SK-N-SH (cell line): Measurements from ENCODE around the gene TRMT1. TPM values are rescaled to one million over a fixed set of nuclear protein-coding genes. Genes with fewer than 3 reads are reported as not detected.

ENCODE experiments used
- CTCF ChIA-PET: fragments of 300-600, 350-600 bp; formaldehyde crosslinking; extraction: SDS; loops from one replicate; lab custom pipeline; 2021; lab: Yijun Ruan, JAX
- POLR2A ChIA-PET: fragments of 350-600 bp; sonication (Branson Sonifier 250); formaldehyde crosslinking; extraction: SDS; loops from one replicate; lab custom pipeline; 2020; ENCODE audit warnings: antibody characterized with exemption, inconsistent platforms; lab: Yijun Ruan, JAX
- DNase-seq: peaks from one replicate; pipeline ENCODE4 v3.0.0; 2012
- H2AFZ ChIP-seq: fragments of 200-600 bp; sonication (generic); 2 replicates; pipeline ENCODE4 v1.8.1; 2016; ENCODE audit warnings: antibody characterized with exemption, mild to moderate bottlenecking, low read depth
- H3F3A ChIP-seq: fragments of 200-600 bp; sonication (generic); replicated peaks from 2 replicates; pipeline ENCODE3; 2016; ENCODE audit warnings: antibody characterized with exemption, mild to moderate bottlenecking; ENCODE audit not compliant: insufficient read depth
- H3K27ac ChIP-seq, 2 experiments: fragments of 200-500 bp in 1 of 2; fragments of 200-600 bp in 1 of 2; sonication (Bioruptor generic) in 1 of 2; sonication (generic), shearing (Covaris generic) in 1 of 2; 2 replicates each; pipeline versions ENCODE4 v1.5.1 to v1.6.1; 2014 to 2016; ENCODE audit warnings: low read depth in 2 of 2, inconsistent platforms in 1 of 2, low read length in 1 of 2, mild to moderate bottlenecking in 1 of 2, mixed read lengths in 1 of 2
- H3K27me3 ChIP-seq: fragments of 200-600 bp; sonication (generic), shearing (Covaris generic); 2 replicates; pipeline ENCODE4 v1.6.1; 2016; ENCODE audit warnings: mixed run types; ENCODE audit not compliant: insufficient read depth
- H3K36me3 ChIP-seq, 2 experiments: fragments of 200-500 bp in 1 of 2; fragments of 200-600 bp in 1 of 2; sonication (Bioruptor generic) in 1 of 2; sonication (generic) in 1 of 2; replicated peaks in 1 of 2; 2 replicates each; pipeline versions ENCODE3 to v1.5.1; 2014 to 2016; ENCODE audit warnings: low read length in 1 of 2, mild to moderate bottlenecking in 1 of 2; ENCODE audit not compliant: insufficient read depth in 2 of 2, control insufficient read depth in 1 of 2
- H3K4me1 ChIP-seq, 2 experiments: fragments of 200-500 bp in 1 of 2; fragments of 200-600 bp in 1 of 2; sonication (Bioruptor generic) in 1 of 2; sonication (generic), shearing (Covaris generic) in 1 of 2; 2 replicates each; pipeline versions ENCODE4 v1.5.1 to v1.6.1; 2014 to 2016; ENCODE audit warnings: low read depth in 1 of 2, low read length in 1 of 2, mixed run types in 1 of 2; ENCODE audit not compliant: insufficient read depth in 2 of 2, control insufficient read depth in 1 of 2
- H3K4me2 ChIP-seq: fragments of 200-600 bp; sonication (generic), shearing (Covaris generic); 2 replicates; pipeline ENCODE4 v1.6.1; 2017; ENCODE audit warnings: mixed run types
- H3K4me3 ChIP-seq, 2 experiments: fragments of 200-500 bp in 1 of 2; fragments of 200-600 bp in 1 of 2; sonication (Bioruptor generic) in 1 of 2; sonication (generic), shearing (Covaris generic) in 1 of 2; 2 replicates each; pipeline versions ENCODE4 v1.5.1 to v1.8.1; 2014 to 2016; ENCODE audit warnings: low read depth in 2 of 2, inconsistent platforms in 1 of 2, low read length in 1 of 2, mild to moderate bottlenecking in 1 of 2, mixed read lengths in 1 of 2, moderate library complexity in 1 of 2
- H3K79me2 ChIP-seq: fragments of 200-600 bp; sonication (generic); 2 replicates; pipeline ENCODE4 v1.8.1; 2017; ENCODE audit warnings: mild to moderate bottlenecking; ENCODE audit not compliant: insufficient read depth
- H3K9ac ChIP-seq: fragments of 200-600 bp; sonication (generic); 2 replicates; pipeline ENCODE4 v1.6.1; 2017; ENCODE audit warnings: mixed run types
- H3K9me2 ChIP-seq: fragments of 200-600 bp; sonication (generic); 2 replicates; pipeline ENCODE4 v1.6.1; 2017; ENCODE audit warnings: mixed run types
- H3K9me3 ChIP-seq: fragments of 200-600 bp; sonication (generic); 2 replicates; pipeline ENCODE4 v1.6.1; 2017; ENCODE audit warnings: mixed run types, mild to moderate bottlenecking, moderate library complexity
- H4K20me1 ChIP-seq: fragments of 200-600 bp; sonication (generic); 2 replicates; pipeline ENCODE4 v1.6.1; 2017; ENCODE audit warnings: mild to moderate bottlenecking, mixed run types; ENCODE audit not compliant: insufficient read depth
- EP300 ChIP-seq, 2 experiments: IDR thresholded peaks; 2 replicates each; pipeline versions ENCODE4 v1.4.0 to v1.6.1; 2012; ENCODE audit warnings: borderline replicate concordance in 1 of 2, low read depth in 1 of 2, low read length in 1 of 2
- EZH2phosphoT487 ChIP-seq: fragments of 200-600 bp; sonication (generic); IDR thresholded peaks from 2 replicates; pipeline ENCODE4 v1.6.1; 2017; ENCODE audit warnings: low read depth, mixed run types, mild to moderate bottlenecking, antibody characterized with exemption, moderate library complexity, borderline replicate concordance
- FOSL2 ChIP-seq: IDR thresholded peaks from 2 replicates; pipeline ENCODE4 v1.4.0; 2012; ENCODE audit warnings: low read depth, mild to moderate bottlenecking, moderate library complexity, borderline replicate concordance
- FOXJ3 ChIP-seq: sonication (generic); formaldehyde crosslinking; IDR thresholded peaks from 2 replicates; pipeline ENCODE4 v1.5.1; 2020; ENCODE audit warnings: mild to moderate bottlenecking, missing genetic modification reagents
- GATA2 ChIP-seq: sonication (generic); formaldehyde crosslinking; IDR thresholded peaks from 2 replicates; pipeline ENCODE4 v1.5.0; 2020; ENCODE audit warnings: mild to moderate bottlenecking, missing genetic modification reagents
- JUND ChIP-seq: IDR thresholded peaks from 2 replicates; pipeline ENCODE4 v1.4.0; 2012
- MEF2A ChIP-seq: IDR thresholded peaks from 2 replicates; pipeline ENCODE4 v1.4.0; 2012; ENCODE audit warnings: low read depth, borderline replicate concordance
- NRF1 ChIP-seq: IDR thresholded peaks from 2 replicates; pipeline ENCODE4 v1.6.1; 2012; ENCODE audit warnings: low read depth, mild to moderate bottlenecking, low read length
- POLR2AphosphoS5 ChIP-seq: IDR thresholded peaks from 2 replicates; pipeline ENCODE4 v1.6.1; 2012; ENCODE audit warnings: low read depth, low read length
- RCOR1 ChIP-seq: fragments of 150-350 bp; IDR thresholded peaks from 2 replicates; pipeline ENCODE4 v1.6.1; 2017; ENCODE audit warnings: antibody characterized with exemption, low read length
- SIN3A ChIP-seq: IDR thresholded peaks from 2 replicates; pipeline ENCODE4 v1.6.1; 2012; ENCODE audit warnings: low read depth, mild to moderate bottlenecking, low read length, moderate library complexity, borderline replicate concordance
- TAF1 ChIP-seq: IDR thresholded peaks from 2 replicates; pipeline ENCODE4 v1.6.1; 2012; ENCODE audit warnings: low read depth, mild to moderate bottlenecking, low read length, moderate library complexity, borderline replicate concordance
- TCF12 ChIP-seq: IDR thresholded peaks from 2 replicates; pipeline ENCODE4 v1.4.0; 2012
- USF1 ChIP-seq: IDR thresholded peaks from 2 replicates; pipeline ENCODE4 v1.4.0; 2012; ENCODE audit warnings: low read depth, borderline replicate concordance
- YY1 ChIP-seq: IDR thresholded peaks from 2 replicates; pipeline ENCODE4 v1.4.0; 2012; ENCODE audit warnings: low read depth, mild to moderate bottlenecking
- WGBS: methylation state at CpG from one replicate; pipeline ENCODE4 v1.1.6; 2017; ENCODE audit warnings: low lambda C conversion rate; 5-methylcytosine and 5-hydroxymethylcytosine counted together
- polyA plus RNA-seq, 3 experiments: library from polyadenylated mRNA; depleted of rRNA; stranded (reverse); fragments of >200 nt; gene quantifications; 2 replicates each; pipeline ENCODE4 v1.2.3, GENCODE V29; 2012
- TF ChIP-seq, protein P1 (sequence below): fragments of 150-350 bp; IDR thresholded peaks from 2 replicates; pipeline ENCODE4 v1.6.1; 2016; ENCODE audit warnings: mild to moderate bottlenecking, low read depth, low read length
- TF ChIP-seq, protein P2 (sequence below): IDR thresholded peaks from 2 replicates; pipeline ENCODE4 v1.4.0; 2012; ENCODE audit warnings: low read depth
- TF ChIP-seq, protein P3 (sequence below): fragments of 150-350 bp; IDR thresholded peaks from 2 replicates; pipeline ENCODE4 v1.6.1; 2017; ENCODE audit warnings: antibody characterized with exemption, low read length, low read depth, borderline replicate concordance
- TF ChIP-seq, protein P4 (sequence below): IDR thresholded peaks from 2 replicates; pipeline ENCODE4 v1.4.0; 2012; ENCODE audit warnings: low read depth, borderline replicate concordance

TRMT1 gene
- polyA plus RNA-seq, 1 of the 3 experiments (the other 2 are of a cell fraction): 64.9 TPM

GRCh38 chr19:13138171-13138915, 21.8 kb upstream of the TRMT1 start:
- Histone ChIP-seq H4K20me1 (peaks cover 18% of the 10 kb centered on the region), H3K36me3 (peaks cover 9 to 43% of the 10 kb centered on the region in 2 experiments), H3K9ac (no peak overlapping the region), H2AFZ (no peak overlapping the region), H3K4me3 (no peak overlapping the region), H3K9me2 (no peaks in the 10 kb centered on the region), H3K4me2 (no peak overlapping the region), H3K27me3 (no peaks in the 10 kb centered on the region), H3K9me3 (no peaks in the 10 kb centered on the region), H3K27ac (no peak overlapping the region), H3K4me1 (no peaks in the 10 kb centered on the region), H3K79me2 (peaks cover 28% of the 10 kb centered on the region), H3F3A (peaks cover 10% of the 10 kb centered on the region)
- TF ChIP-seq, protein P1, sequence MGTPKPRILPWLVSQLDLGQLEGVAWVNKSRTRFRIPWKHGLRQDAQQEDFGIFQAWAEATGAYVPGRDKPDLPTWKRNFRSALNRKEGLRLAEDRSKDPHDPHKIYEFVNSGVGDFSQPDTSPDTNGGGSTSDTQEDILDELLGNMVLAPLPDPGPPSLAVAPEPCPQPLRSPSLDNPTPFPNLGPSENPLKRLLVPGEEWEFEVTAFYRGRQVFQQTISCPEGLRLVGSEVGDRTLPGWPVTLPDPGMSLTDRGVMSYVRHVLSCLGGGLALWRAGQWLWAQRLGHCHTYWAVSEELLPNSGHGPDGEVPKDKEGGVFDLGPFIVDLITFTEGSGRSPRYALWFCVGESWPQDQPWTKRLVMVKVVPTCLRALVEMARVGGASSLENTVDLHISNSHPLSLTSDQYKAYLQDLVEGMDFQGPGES: no peak
- TF ChIP-seq USF1 (no peak), FOSL2 (no peak), YY1 (no peak), NRF1 (no peak), POLR2AphosphoS5 (no peak)
- TF ChIP-seq, protein P2, sequence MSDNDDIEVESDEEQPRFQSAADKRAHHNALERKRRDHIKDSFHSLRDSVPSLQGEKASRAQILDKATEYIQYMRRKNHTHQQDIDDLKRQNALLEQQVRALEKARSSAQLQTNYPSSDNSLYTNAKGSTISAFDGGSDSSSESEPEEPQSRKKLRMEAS: no peak
- DNase-seq: no peak
- ChIA-PET POLR2A (interaction anchor here (1.0 kb wide), 1 partner anchor 11 kb away, joined by 4 read pairs; the partner anchor contains the start of genes IER2 and STX10), CTCF (interaction anchor here (0.5 kb wide), 1 partner anchor 934 kb away, joined by 3 read pairs; no protein-coding TSS in a partner anchor)
- 91% methylated on average over 29 of the region's 40 CpGs for WGBS

DNA sequence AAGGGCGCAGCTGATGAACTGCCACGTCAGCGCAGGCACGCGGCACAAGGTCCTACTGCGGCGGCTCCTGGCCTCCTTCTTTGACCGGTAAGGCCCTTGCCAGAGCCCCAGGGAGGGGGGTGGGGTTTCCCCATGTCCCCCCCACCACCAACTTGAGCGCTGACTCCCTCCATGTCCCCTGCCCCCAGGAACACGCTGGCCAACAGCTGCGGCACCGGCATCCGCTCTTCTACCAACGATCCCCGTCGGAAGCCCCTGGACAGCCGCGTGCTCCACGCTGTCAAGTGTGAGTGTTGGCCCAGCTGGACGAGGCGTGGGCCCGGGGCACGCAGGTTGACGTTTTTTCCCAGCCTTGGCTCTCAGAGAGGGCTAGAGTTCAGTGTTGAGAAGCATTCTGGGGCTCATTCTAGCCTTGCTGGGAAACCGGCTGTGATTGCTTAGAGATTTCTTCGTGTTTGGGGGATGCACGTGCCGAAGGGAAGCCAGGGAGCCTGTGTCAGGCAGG, 20.8 kb upstream of the TRMT1 start:
- Histone ChIP-seq H2AFZ (no peak overlapping the region), H3K4me3 (no peak overlapping the region), H3K4me2 (no peak overlapping the region), H3K36me3 (peaks cover 6 to 43% of the 10 kb centered on the region in 2 experiments), H3K79me2 (peaks cover 38% of the 10 kb centered on the region), H3F3A (peaks cover 8% of the 10 kb centered on the region), H4K20me1 (peaks cover 28% of the 10 kb centered on the region), H3K9me2 (no peaks in the 10 kb centered on the region), H3K4me1 (peaks cover 0 to 6% of the 10 kb centered on the region in 2 experiments; a peak in 1 of 4 replicates), H3K27ac (no peak overlapping the region), H3K9ac (no peak overlapping the region), H3K9me3 (no peaks in the 10 kb centered on the region), H3K27me3 (no peaks in the 10 kb centered on the region)
- 93% methylated on average over 27 of the region's 28 CpGs for WGBS
- POLR2A ChIA-PET: interaction anchor here (0.7 kb wide), 1 partner anchor 13 kb away, joined by 3 read pairs; the partner anchor contains the start of genes IER2 and STX10
- CTCF ChIA-PET: no interaction called here
- no peak for DNase-seq
- no peak for TF ChIP-seq SIN3A
- TF ChIP-seq JUND: no peak
- no peak for TF ChIP-seq MEF2A
- no peak for TF ChIP-seq YY1
- no peak for TF ChIP-seq EP300 (IDR thresholded peaks at IDR 0.05; ENCODE audit: borderline replicate concordance in 1 of 2, low read depth in 1 of 2, low read length in 1 of 2)
- TF ChIP-seq FOXJ3 (CRISPR knock-in tag): no peak
- no peak for TF ChIP-seq TAF1
- no peak for TF ChIP-seq NRF1
- no peak for TF ChIP-seq EZH2phosphoT487
- TF ChIP-seq GATA2 (CRISPR knock-in tag): no peak
- TF ChIP-seq, protein P3, sequence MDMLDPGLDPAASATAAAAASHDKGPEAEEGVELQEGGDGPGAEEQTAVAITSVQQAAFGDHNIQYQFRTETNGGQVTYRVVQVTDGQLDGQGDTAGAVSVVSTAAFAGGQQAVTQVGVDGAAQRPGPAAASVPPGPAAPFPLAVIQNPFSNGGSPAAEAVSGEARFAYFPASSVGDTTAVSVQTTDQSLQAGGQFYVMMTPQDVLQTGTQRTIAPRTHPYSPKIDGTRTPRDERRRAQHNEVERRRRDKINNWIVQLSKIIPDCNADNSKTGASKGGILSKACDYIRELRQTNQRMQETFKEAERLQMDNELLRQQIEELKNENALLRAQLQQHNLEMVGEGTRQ: no peak
- no peak for TF ChIP-seq FOSL2
- TF ChIP-seq, protein P4, sequence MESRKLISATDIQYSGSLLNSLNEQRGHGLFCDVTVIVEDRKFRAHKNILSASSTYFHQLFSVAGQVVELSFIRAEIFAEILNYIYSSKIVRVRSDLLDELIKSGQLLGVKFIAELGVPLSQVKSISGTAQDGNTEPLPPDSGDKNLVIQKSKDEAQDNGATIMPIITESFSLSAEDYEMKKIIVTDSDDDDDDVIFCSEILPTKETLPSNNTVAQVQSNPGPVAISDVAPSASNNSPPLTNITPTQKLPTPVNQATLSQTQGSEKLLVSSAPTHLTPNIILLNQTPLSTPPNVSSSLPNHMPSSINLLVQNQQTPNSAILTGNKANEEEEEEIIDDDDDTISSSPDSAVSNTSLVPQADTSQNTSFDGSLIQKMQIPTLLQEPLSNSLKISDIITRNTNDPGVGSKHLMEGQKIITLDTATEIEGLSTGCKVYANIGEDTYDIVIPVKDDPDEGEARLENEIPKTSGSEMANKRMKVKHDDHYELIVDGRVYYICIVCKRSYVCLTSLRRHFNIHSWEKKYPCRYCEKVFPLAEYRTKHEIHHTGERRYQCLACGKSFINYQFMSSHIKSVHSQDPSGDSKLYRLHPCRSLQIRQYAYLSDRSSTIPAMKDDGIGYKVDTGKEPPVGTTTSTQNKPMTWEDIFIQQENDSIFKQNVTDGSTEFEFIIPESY: no peak
- no peak for TF ChIP-seq RCOR1
- no peak for TF ChIP-seq TCF12
